Astrocyte of the hippocampus (primary cell): ENCODE data around the gene RESP18.
"Not testable (repeated sequence)": the region's sequence is repeated elsewhere in the genome, so short reads cannot be mapped to it uniquely, and the experiment has no call there.

ENCODE experiments used
- DNase-seq: peaks from one replicate; pipeline ENCODE4 v3.0.0; 2011; ENCODE audit warnings: low read depth, low spot score

The RESP18 gene

GRCh38 chr2:219292616-219293015 lies 39.9 kb downstream of the RESP18 start:
- no peak for DNase-seq

- DNase-seq, result no peak
Observed at GRCh38 chr2:219291910-219292490, 40.5 kb downstream of the RESP18 start.

GRCh38 chr2:219291394-219291793 lies 41.1 kb downstream of the RESP18 start:
- no peak for DNase-seq

- no peak for DNase-seq
Observed at GRCh38 chr2:219290381-219291171, 42.0 kb downstream of the RESP18 start.

GRCh38 chr2:219289537-219290361 lies 42.8 kb downstream of the RESP18 start:
- DNase-seq, result peak; percentile 96

GRCh38 chr2:219289195-219289536 lies 43.4 kb downstream of the RESP18 start:
- DNase-seq, result no peak

GRCh38 chr2:219287580-219288265 lies 44.8 kb downstream of the RESP18 start:
- DNase-seq, result no peak

GRCh38 chr2:219287116-219287440 lies 45.5 kb downstream of the RESP18 start:
- not testable (repeated sequence) for DNase-seq

GRCh38 chr2:219286436-219287115 lies 46.0 kb downstream of the RESP18 start:
- DNase-seq, result peak; percentile 27

- peak; percentile 69 for DNase-seq
Observed at GRCh38 chr2:219285894-219286425, 46.6 kb downstream of the RESP18 start.

- DNase-seq, result no peak
Observed at GRCh38 chr2:219285373-219285735, 47.2 kb downstream of the RESP18 start.

- no peak for DNase-seq
Observed at GRCh38 chr2:219284501-219285372, 47.8 kb downstream of the RESP18 start.

GRCh38 chr2:219282943-219283581 lies 49.5 kb downstream of the RESP18 start:
- DNase-seq, result no peak

GRCh38 chr2:219282375-219282774 lies 50.2 kb downstream of the RESP18 start:
- DNase-seq, result no peak

- DNase-seq, result no peak
Observed at GRCh38 chr2:219281588-219281987, 51.0 kb downstream of the RESP18 start.

- DNase-seq, result no peak
Observed at GRCh38 chr2:219280651-219281050, 51.9 kb downstream of the RESP18 start.

- DNase-seq, result no peak
Observed at GRCh38 chr2:219279916-219280516, 52.5 kb downstream of the RESP18 start.

GRCh38 chr2:219279151-219279915 lies 53.2 kb downstream of the RESP18 start, which contains the start of gene DNAJB2:
Gene DNAJB2, plus strand, starts transcription at chr2:219279366. Its CDS starts 468 bp downstream, at chr2:219279834.
- peak; percentile 99 for DNase-seq
